DOHH2 (cell line): ENCODE results near the gene PPP1R13B.

Source experiments
- CTCF ChIP-seq: fragments of 200-600 bp; sonication (generic); IDR thresholded peaks from one replicate; pipeline ENCODE4 v1.5.1; 2014; ENCODE audit warnings: antibody characterized with exemption, mild to moderate bottlenecking, low read depth, low read length; ENCODE audit not compliant: poor library complexity, severe bottlenecking
- EZH2phosphoT487 ChIP-seq: fragments of 200-600 bp; sonication (generic); IDR thresholded peaks from 2 replicates; pipeline ENCODE4 v1.6.1; 2017; ENCODE audit warnings: borderline replicate concordance, mild to moderate bottlenecking, antibody characterized with exemption, low read length, moderate library complexity, mixed read lengths

- TF ChIP-seq EZH2phosphoT487 (no peak), CTCF (no peak)
Measured at GRCh38 chr14:103714063-103714724, 133.2 kb downstream of the PPP1R13B start.
